Renal cortical epithelial cell (primary cell): ENCODE results near the gene ADAMTS18. TPM values are rescaled to one million over a fixed set of nuclear protein-coding genes. Genes with fewer than 3 reads are reported as not detected.

Source experiments
- total RNA-seq: library from RNA; depleted of rRNA; stranded (reverse); fragments of >200 nt; gene quantifications from 2 replicates; pipeline ENCODE4 v1.2.3, GENCODE V29; 2014

The ADAMTS18 gene
- total RNA-seq, 1 donor from 2014 or later: 0.10 TPM

Other genes with a start within 250 kb of the ADAMTS18 start
- gene MON1B, start 243.8 kb downstream of the ADAMTS18 start, total RNA-seq: 7.8 and 14.1 TPM in 2 replicates
- gene SYCE1L, start 235.6 kb downstream of the ADAMTS18 start, total RNA-seq: 1.4 and 3.5 TPM in 2 replicates